Gastroesophageal sphincter (tissue), 4 donors: ENCODE data around the gene ATP23. TPM values are rescaled to one million over a fixed set of nuclear protein-coding genes. Genes with fewer than 3 reads are reported as not detected.

Experiments
- ATAC-seq: fragments of 150-250 bp; one replicate; pipeline ENCODE4 v1.9.1; 2016; ENCODE audit warnings: mild to moderate bottlenecking, moderate library complexity
- H3K27ac ChIP-seq, 4 donors: fragments of 200-600 bp; sonication (generic) in 3 of 4; 1 replicate in 3 of 4; 2 replicates in 1 of 4; pipeline ENCODE4 v1.5.1; 2016 to 2019
- H3K27me3 ChIP-seq: fragments of 200-600 bp; sonication (generic); one replicate; pipeline ENCODE4 v1.5.1; 2019
- H3K36me3 ChIP-seq, 2 donors: fragments of 200-600 bp; sonication (generic); one replicate each; pipeline ENCODE4 v1.5.1; 2019; ENCODE audit warnings: control low read depth in 1 of 2
- H3K4me1 ChIP-seq, 3 donors: fragments of 200-600 bp; sonication (generic); 1 replicate in 2 of 3; 2 replicates in 1 of 3; pipeline ENCODE4 v1.5.1; 2016 to 2019; ENCODE audit warnings: control low read depth in 2 of 3
- H3K4me3 ChIP-seq, 2 donors: fragments of 200-600 bp; sonication (generic); one replicate each; pipeline ENCODE4 v1.5.1; 2019; ENCODE audit warnings: mild to moderate bottlenecking in 1 of 2, moderate library complexity in 1 of 2
- H3K9me3 ChIP-seq, 3 donors: fragments of 200-600 bp; sonication (generic); one replicate each; pipeline ENCODE4 v1.5.1; 2017 to 2019; ENCODE audit warnings: control low read depth in 2 of 3
- CTCF ChIP-seq, 4 experiments: fragments of 200-600 bp in 2 of 4; fragments of 450-650 bp in 2 of 4; sonication (generic) in 1 of 4; IDR thresholded peaks; one replicate each; pipeline ENCODE4 v1.5.1; 2017 to 2019; ENCODE audit warnings: antibody characterized with exemption in 4 of 4, mild to moderate bottlenecking in 2 of 4, moderate library complexity in 2 of 4
- EP300 ChIP-seq: sonication (generic); formaldehyde crosslinking; IDR thresholded peaks from one replicate; pipeline ENCODE4 v1.6.1; 2017; ENCODE audit warnings: antibody characterized with exemption, mild to moderate bottlenecking
- POLR2A ChIP-seq, 2 donors: fragments of 450-650 bp; IDR thresholded peaks; one replicate each; pipeline ENCODE4 v1.6.1; 2017; ENCODE audit warnings: antibody characterized with exemption in 2 of 2, mild to moderate bottlenecking in 2 of 2, moderate library complexity in 1 of 2
- POLR2AphosphoS5 ChIP-seq: sonication (generic); formaldehyde crosslinking; IDR thresholded peaks from one replicate; pipeline ENCODE4 v1.6.1; 2017; ENCODE audit warnings: antibody characterized with exemption
- WGBS, 2 donors: methylation state at CpG; one replicate each; pipeline ENCODE4 v1.1.5; 2018; ENCODE audit warnings: low coverage in 1 of 2; 5-methylcytosine and 5-hydroxymethylcytosine counted together
- total RNA-seq, 4 donors: library from RNA; depleted of rRNA; stranded (reverse); fragments of >200 nt; gene quantifications; one replicate each; pipeline ENCODE4 v1.1.0, GENCODE V29; 2016

ATP23 gene
- total RNA-seq, 4 donors from 2014 or later = 7.2 to 24.4 (median 14.7) TPM

- H3K9me3 ChIP-seq = no peaks in the 10 kb centered on the region
- TF ChIP-seq POLR2AphosphoS5 (no peak), CTCF (IDR thresholded peaks at IDR 0.05) (no peak), POLR2A (IDR thresholded peaks at IDR 0.05) (no peak), EP300 (no peak)
- no peaks in the 10 kb centered on the region for H3K27me3 ChIP-seq
- H3K36me3 ChIP-seq = peaks cover 0 to 24% of the 10 kb centered on the region in 2 donors
- ATAC-seq = no peak
- H3K27ac ChIP-seq = no peak overlapping the region
- H3K4me1 ChIP-seq = peaks cover 0 to 22% (median 5%) of the 10 kb centered on the region in 3 donors
- no peak overlapping the region for H3K4me3 ChIP-seq
- WGBS, 2 donors = 80 to 100% methylated on average over 2 to 4 of the region's 4 CpGs
Measured at GRCh38 chr12:57944313-57945023, 3.1 kb downstream of the ATP23 start.

GRCh38 chr12:57952766-57953165 is 11.4 kb downstream of the ATP23 start:
- TF ChIP-seq POLR2A (IDR thresholded peaks at IDR 0.05) (no peak), EP300 (no peak), POLR2AphosphoS5 (no peak), CTCF (IDR thresholded peaks at IDR 0.05) (no peak)
- 92 to 97% methylated on average over 2 of the region's 2 CpGs for WGBS, 2 donors
- no peak overlapping the region for H3K4me3 ChIP-seq

GRCh38 chr12:57954768-57955167 is 13.4 kb downstream of the ATP23 start:
- no peaks in the 10 kb centered on the region for H3K9me3 ChIP-seq
- peaks cover 0 to 76% of the 10 kb centered on the region in 2 donors for H3K36me3 ChIP-seq
- no peaks in the 10 kb centered on the region for H3K27me3 ChIP-seq
- TF ChIP-seq EP300 = no peak
- no peak for TF ChIP-seq POLR2AphosphoS5
- no peak for TF ChIP-seq CTCF (IDR thresholded peaks at IDR 0.05)
- no peak for TF ChIP-seq POLR2A (IDR thresholded peaks at IDR 0.05)
- ATAC-seq = no peak
- WGBS, 2 donors = 100% methylated on average over 1 of the region's 1 CpG; no CpG with 5 or more reads in 1 of the 2 donors
- H3K4me1 ChIP-seq = no peaks in the 10 kb centered on the region
- no peak overlapping the region for H3K4me3 ChIP-seq
- no peak overlapping the region for H3K27ac ChIP-seq

More at GRCh38 chr12:57952766-57953165, 11.4 kb downstream of the ATP23 start:
- peaks cover 0 to 80% of the 10 kb centered on the region in 2 donors for H3K36me3 ChIP-seq
- no peaks in the 10 kb centered on the region for H3K4me1 ChIP-seq
- H3K27ac ChIP-seq = no peak overlapping the region
- no peaks in the 10 kb centered on the region for H3K27me3 ChIP-seq
- no peaks in the 10 kb centered on the region for H3K9me3 ChIP-seq
- no peak for ATAC-seq

GRCh38 chr12:57958061-57958657 is 16.8 kb downstream of the ATP23 start:
- no peaks in the 10 kb centered on the region for H3K27me3 ChIP-seq
- TF ChIP-seq EP300 (no peak), POLR2AphosphoS5 (no peak), CTCF (IDR thresholded peaks at IDR 0.05) (no peak), POLR2A (IDR thresholded peaks at IDR 0.05) (no peak)
- peaks cover 0 to 49% of the 10 kb centered on the region in 2 donors for H3K36me3 ChIP-seq
- H3K9me3 ChIP-seq = peaks cover 0 to 10% (median 0%) of the 10 kb centered on the region in 3 donors
- 80% methylated on average over 1 of the region's 6 CpGs; no CpG with 5 or more reads in 1 of the 2 donors for WGBS, 2 donors
- H3K4me3 ChIP-seq = no peak overlapping the region
- no peaks in the 10 kb centered on the region for H3K4me1 ChIP-seq
- ATAC-seq = no peak
- H3K27ac ChIP-seq = no peak overlapping the region

GRCh38 chr12:57964421-57964820 is 23.1 kb downstream of the ATP23 start:
- peaks cover 0 to 34% (median 0%) of the 10 kb centered on the region in 3 donors for H3K9me3 ChIP-seq
- no peaks in the 10 kb centered on the region for H3K27me3 ChIP-seq
- no peak overlapping the region for H3K27ac ChIP-seq
- TF ChIP-seq CTCF (IDR thresholded peaks at IDR 0.05) = no peak
- TF ChIP-seq POLR2AphosphoS5 = no peak
- no peak for TF ChIP-seq POLR2A (IDR thresholded peaks at IDR 0.05)
- no peak for TF ChIP-seq EP300
- no peaks in the 10 kb centered on the region for H3K36me3 ChIP-seq
- ATAC-seq = no peak
- no peaks in the 10 kb centered on the region for H3K4me1 ChIP-seq
- H3K4me3 ChIP-seq = no peak overlapping the region
- 56 to 75% methylated on average over 1 of the region's 1 CpG for WGBS, 2 donors
